Kidney (tissue), 14 donors: ENCODE data around the gene OR2A7. TPM values are rescaled to one million over a fixed set of nuclear protein-coding genes. Genes with fewer than 3 reads are reported as not detected.
"Not testable (repeated sequence)": the region's sequence is repeated elsewhere in the genome, so short reads cannot be mapped to it uniquely, and the experiment has no call there.

ENCODE experiments used
- DNase-seq, 5 donors: peaks; one replicate each; pipeline ENCODE4 v3.0.0-alpha.2; 2013 to 2020
- FAIRE-seq: peaks from 2 replicates; lab custom pipeline; 2012; peaks lifted over from hg19 to GRCh38; lab: Jason Lieb, UNC
- H3K27ac ChIP-seq, 2 donors: one replicate each; pipeline ENCODE4 v1.7.0; 2013; ENCODE audit warnings: low read depth in 2 of 2, low read length in 2 of 2, inconsistent platforms in 1 of 2
- H3K27me3 ChIP-seq: one replicate; pipeline ENCODE4 v1.7.1; 2013; ENCODE audit warnings: low read length, inconsistent platforms; ENCODE audit not compliant: control insufficient read depth, insufficient read depth
- H3K36me3 ChIP-seq, 3 donors: one replicate each; pipeline versions ENCODE4 v1.7.0 to v1.7.1; 2013; ENCODE audit warnings: low read length in 3 of 3, control low read depth in 1 of 3, inconsistent platforms in 1 of 3; ENCODE audit not compliant: insufficient read depth in 3 of 3, control insufficient read depth in 2 of 3
- H3K4me1 ChIP-seq, 3 donors: one replicate each; pipeline versions ENCODE4 v1.7.0 to v1.7.1; 2013; ENCODE audit warnings: low read length in 3 of 3, inconsistent platforms in 1 of 3, low read depth in 1 of 3; ENCODE audit not compliant: control insufficient read depth in 2 of 3, insufficient read depth in 2 of 3
- H3K4me3 ChIP-seq, 3 donors: one replicate each; pipeline versions ENCODE4 v1.7.0 to v1.8.1; 2013; ENCODE audit warnings: low read length in 3 of 3, control low read depth in 1 of 3, inconsistent platforms in 1 of 3
- H3K9ac ChIP-seq, 3 donors: one replicate each; pipeline versions ENCODE4 v1.7.0 to v1.7.1; 2013; ENCODE audit warnings: low read length in 3 of 3, control low read depth in 1 of 3, inconsistent platforms in 1 of 3
- H3K9me3 ChIP-seq, 3 donors: one replicate each; pipeline versions ENCODE4 v1.7.0 to v1.7.1; 2013; ENCODE audit warnings: low read length in 3 of 3, control low read depth in 1 of 3, inconsistent platforms in 1 of 3; ENCODE audit not compliant: control insufficient read depth in 2 of 3, insufficient read depth in 1 of 3
- intact Hi-C: fragments of 100-400 bp; cut with DNase I; formaldehyde crosslinking; loops from one replicate; pipeline ENCODE4 v1.11.1; 2022
- polyA plus RNA-seq: library from polyadenylated mRNA; stranded (reverse); fragments of 350-450 nt; fragmentation: Illumina TruSeq; extraction: RNeasy Lipid Tissue Mini Kit (QIAGEN cat#74804); gene quantifications from one replicate; pipeline ENCODE4 v1.2.3, GENCODE V29; 2014; ENCODE audit warnings: low read depth, low replicate concordance; ENCODE audit not compliant: insufficient read depth
- total RNA-seq: library from RNA; stranded (reverse); fragmentation: NEBNext Ultra II Directional; extraction: Animal tissue kit (Norgen Biotek cat#: 25700); gene quantifications from one replicate; pipeline ENCODE4 v1.2.1, GENCODE V29; 2021
- TF ChIP-seq, protein P1 (sequence below): IDR thresholded peaks from 3 replicates; pipeline ENCODE4 v1.5.1; 2012; ENCODE audit warnings: mild to moderate bottlenecking, moderate library complexity, borderline replicate concordance; ENCODE audit not compliant: insufficient read depth; ENCODE audit errors: extremely low read depth
- donor health status: control.
- donor health status: control.
- donor health status: control.
- donor health status: control.
- donor health status: control.
- donor health status: DM: yes; HTN: yes; CAD: no.
- donor health status: Normal renal cell carcinoma (clear cell type).

Gene OR2A7
- total and polyA plus RNA-seq, 2 donors from 2014 or later, result 3.5 to 12.3 TPM

DNA sequence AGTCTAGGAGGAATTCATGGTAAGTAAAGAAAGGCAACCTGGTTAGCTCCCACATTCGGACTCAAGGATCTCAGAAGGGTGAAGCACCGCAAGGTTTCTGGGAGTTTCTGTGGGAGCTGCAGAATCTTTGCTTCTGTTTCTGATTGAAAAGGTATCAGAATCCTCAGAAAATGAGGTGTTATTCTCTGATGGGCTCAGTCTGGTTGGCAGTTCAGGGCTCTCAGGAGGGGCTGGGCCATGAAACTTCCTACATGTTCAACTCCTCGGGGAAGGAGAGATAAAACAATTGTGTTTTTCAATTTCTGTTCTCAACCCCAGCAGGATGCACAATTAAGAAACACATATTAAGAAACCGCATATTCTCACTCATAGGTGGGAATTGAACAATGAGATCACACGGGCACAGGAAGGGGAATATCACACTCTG lies 9.1 kb downstream of the OR2A7 start:
- DNase-seq (no peak), FAIRE-seq (no peak)
- Histone ChIP-seq H3K27ac (no peak overlapping the region), H3K4me1 (no peaks in the 10 kb centered on the region), H3K9ac (no peak overlapping the region), H3K27me3 (no peaks in the 10 kb centered on the region), H3K4me3 (no peak overlapping the region), H3K9me3 (no peaks in the 10 kb centered on the region), H3K36me3 (no peaks in the 10 kb centered on the region)
- intact Hi-C loops, result no loop called here
- TF ChIP-seq, protein P1, sequence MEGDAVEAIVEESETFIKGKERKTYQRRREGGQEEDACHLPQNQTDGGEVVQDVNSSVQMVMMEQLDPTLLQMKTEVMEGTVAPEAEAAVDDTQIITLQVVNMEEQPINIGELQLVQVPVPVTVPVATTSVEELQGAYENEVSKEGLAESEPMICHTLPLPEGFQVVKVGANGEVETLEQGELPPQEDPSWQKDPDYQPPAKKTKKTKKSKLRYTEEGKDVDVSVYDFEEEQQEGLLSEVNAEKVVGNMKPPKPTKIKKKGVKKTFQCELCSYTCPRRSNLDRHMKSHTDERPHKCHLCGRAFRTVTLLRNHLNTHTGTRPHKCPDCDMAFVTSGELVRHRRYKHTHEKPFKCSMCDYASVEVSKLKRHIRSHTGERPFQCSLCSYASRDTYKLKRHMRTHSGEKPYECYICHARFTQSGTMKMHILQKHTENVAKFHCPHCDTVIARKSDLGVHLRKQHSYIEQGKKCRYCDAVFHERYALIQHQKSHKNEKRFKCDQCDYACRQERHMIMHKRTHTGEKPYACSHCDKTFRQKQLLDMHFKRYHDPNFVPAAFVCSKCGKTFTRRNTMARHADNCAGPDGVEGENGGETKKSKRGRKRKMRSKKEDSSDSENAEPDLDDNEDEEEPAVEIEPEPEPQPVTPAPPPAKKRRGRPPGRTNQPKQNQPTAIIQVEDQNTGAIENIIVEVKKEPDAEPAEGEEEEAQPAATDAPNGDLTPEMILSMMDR, result no peak

DNA sequence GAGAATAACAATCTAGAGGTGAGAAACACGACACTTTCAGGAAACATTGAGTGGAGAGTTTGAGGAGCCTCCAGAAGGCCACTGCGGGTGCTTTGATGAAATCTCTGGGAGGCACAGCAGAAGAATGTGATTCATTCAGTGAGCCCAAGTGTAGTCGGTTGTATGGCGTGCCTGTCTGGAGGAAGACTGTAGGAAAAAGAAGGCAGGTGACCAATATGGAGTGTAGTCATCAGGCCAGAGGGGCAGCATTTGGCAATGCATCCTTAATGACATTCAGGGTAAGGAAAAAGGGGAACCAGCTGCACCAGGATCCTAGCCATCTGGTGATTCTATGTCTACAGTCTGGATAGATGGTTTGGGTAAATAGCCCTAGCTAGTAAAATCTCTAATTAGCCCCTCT lies 12.3 kb downstream of the OR2A7 start:
- H3K4me1 ChIP-seq, DNase-seq, H3K27ac ChIP-seq, H3K9ac ChIP-seq, H3K9me3 ChIP-seq, H3K36me3 ChIP-seq, FAIRE-seq, H3K4me3 ChIP-seq, intact Hi-C loops, H3K27me3 ChIP-seq: not testable (repeated sequence)

DNA sequence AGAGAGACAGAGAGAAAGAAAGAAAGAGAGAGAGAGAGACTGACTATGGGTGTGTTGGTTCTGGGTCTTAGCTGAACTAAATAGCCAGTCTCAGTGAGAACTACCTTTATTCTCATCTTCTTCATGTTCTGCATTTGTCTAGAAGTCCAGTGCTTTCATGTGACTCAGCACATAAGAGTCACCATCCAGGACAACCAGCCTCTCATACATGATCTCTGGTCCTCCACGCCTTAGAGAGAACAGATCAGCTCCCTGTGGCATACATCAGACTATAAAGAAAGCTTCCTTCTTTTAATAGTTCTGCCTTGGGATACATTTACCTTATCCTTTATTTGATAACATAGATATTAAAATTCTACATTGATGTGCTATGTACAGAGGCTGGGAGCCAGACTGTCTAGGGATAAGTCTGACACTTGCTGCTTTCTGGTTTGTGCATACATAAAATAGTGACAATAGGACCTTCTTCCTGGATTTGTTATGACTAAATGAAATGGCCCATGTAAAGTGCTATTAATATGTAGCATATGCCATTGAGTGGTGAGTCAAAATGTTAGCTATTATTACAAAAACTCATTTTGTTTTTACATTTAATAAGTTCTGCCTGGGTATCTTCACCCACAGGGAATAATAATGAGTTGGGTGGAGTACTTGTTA lies 16.8 kb downstream of the OR2A7 start:
- FAIRE-seq, H3K4me1 ChIP-seq, intact Hi-C loops, H3K4me3 ChIP-seq, H3K9ac ChIP-seq, H3K27ac ChIP-seq, H3K27me3 ChIP-seq, DNase-seq, H3K9me3 ChIP-seq, H3K36me3 ChIP-seq: not testable (repeated sequence)

DNA sequence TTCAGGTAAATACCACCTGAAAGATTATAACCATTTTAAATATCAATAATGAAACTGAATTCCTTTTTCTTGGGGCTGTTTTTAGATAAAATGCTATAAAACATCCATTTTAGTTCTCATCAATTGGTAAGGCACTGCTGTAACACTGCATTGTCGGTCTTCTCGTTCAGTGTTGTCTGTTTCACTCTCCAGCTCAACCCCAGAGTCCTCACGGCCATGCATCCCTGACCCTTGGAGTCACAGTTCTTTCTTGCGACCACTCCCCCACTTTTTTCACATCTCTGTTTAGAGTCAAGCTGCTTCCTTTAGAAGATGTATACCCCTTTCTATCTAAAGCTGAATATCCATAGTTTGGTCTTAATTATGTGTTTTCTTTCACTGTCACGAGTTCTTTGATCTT lies 17.6 kb downstream of the OR2A7 start:
- H3K9me3 ChIP-seq, DNase-seq, H3K27ac ChIP-seq, H3K4me1 ChIP-seq, intact Hi-C loops, FAIRE-seq, H3K36me3 ChIP-seq, H3K4me3 ChIP-seq, H3K27me3 ChIP-seq, H3K9ac ChIP-seq: not testable (repeated sequence)

DNA sequence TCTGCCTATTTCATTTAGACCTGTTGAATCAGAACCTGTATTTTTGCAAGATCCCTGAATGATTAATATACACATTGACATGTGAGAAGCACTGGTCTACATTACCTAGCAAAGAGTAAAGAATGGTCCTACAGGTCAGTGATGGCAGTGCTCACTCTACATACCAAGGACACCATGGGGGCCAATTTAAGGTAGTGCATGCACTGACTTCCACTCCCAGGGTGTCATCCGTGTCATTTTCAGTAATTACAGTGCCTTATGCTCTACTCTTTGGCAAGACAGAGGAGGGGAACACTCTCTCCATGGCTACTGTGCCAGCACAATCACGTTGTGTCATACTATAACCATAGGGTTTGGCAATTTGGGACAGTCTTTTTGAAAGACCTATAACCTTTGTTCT lies 19.2 kb downstream of the OR2A7 start:
- intact Hi-C loops, H3K27me3 ChIP-seq, H3K27ac ChIP-seq, H3K9ac ChIP-seq, H3K4me1 ChIP-seq, H3K36me3 ChIP-seq, H3K4me3 ChIP-seq, DNase-seq, FAIRE-seq, H3K9me3 ChIP-seq: not testable (repeated sequence)

DNA sequence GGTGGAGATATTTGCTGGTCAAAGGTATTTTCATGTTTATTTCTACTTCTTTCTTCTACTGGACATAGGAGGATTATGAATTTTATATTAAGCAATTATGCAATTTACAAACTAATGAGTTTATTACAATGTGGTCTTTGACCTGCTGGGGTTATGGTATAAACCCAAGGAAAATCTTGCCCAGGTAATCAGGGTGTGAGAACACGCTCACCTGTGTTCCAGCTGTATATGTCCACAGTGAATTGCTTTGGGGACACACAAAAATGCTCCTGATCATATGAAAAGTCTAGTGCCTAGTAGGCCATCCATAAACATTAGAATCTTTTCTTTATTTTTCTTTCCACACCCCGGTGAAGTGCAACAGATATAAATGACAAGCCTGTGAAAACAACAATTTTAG lies 25.2 kb downstream of the OR2A7 start, which contains the start of gene OR2A42:
Gene OR2A42 (minus strand): TSS at position 241 of the 400 bp plus-strand sequence. CDS start 6,762 bp downstream, outside the sequence.
- H3K4me3 ChIP-seq, H3K4me1 ChIP-seq, H3K36me3 ChIP-seq, DNase-seq, H3K9me3 ChIP-seq, H3K27me3 ChIP-seq, H3K27ac ChIP-seq, H3K9ac ChIP-seq, intact Hi-C loops, FAIRE-seq: not testable (repeated sequence)

DNA sequence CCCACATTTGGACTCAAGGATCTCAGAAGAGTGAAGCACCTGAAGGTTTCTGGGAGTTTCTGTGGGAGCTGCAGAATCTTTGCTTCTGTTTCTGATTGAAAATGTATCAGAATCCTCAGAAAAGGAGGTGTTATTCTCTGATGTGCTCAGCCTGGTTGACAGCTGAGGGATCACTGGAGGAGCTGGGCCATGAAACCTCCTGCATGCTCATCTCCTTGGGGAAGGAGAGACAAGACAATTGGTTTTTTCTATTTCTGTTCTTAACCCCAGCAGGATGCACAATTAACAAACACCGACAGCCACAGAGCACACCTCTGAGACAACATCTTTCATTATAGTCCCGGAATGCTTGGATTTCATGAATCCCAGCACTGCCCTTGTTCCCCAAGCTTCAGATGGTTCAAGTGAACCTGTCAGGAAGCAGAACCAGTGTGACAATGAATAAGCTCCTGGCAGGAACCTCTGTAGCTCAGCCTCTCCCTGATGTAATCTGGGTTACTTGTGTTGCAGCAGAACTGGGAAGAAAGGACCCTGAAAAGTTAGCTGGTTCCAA lies 26.0 kb downstream of the OR2A7 start:
- H3K27ac ChIP-seq, H3K4me1 ChIP-seq, H3K36me3 ChIP-seq, H3K27me3 ChIP-seq, intact Hi-C loops, H3K4me3 ChIP-seq, H3K9ac ChIP-seq, DNase-seq, H3K9me3 ChIP-seq, FAIRE-seq: not testable (repeated sequence)
